Small intestine (tissue), 7 donors: ENCODE data around the gene AP2B1. TPM values are rescaled to one million over a fixed set of nuclear protein-coding genes. Genes with fewer than 3 reads are reported as not detected.

Experiments
- DNase-seq, 2 donors: peaks; one replicate each; pipeline versions ENCODE4 v3.0.0 to v3.0.0-alpha.2; 2013
- FAIRE-seq: peaks from 2 replicates; lab custom pipeline; 2012; peaks lifted over from hg19 to GRCh38; lab: Jason Lieb, UNC
- H3K27ac ChIP-seq, 3 donors: one replicate each; pipeline ENCODE4 v1.5.1; 2013; ENCODE audit warnings: low read length in 2 of 3, mild to moderate bottlenecking in 2 of 3, control low read depth in 1 of 3, inconsistent platforms in 1 of 3, low read depth in 1 of 3, moderate library complexity in 1 of 3
- H3K27me3 ChIP-seq, 3 donors: one replicate each; pipeline ENCODE4 v1.6.1; 2013; ENCODE audit warnings: low read length in 3 of 3, inconsistent platforms in 1 of 3; ENCODE audit not compliant: control insufficient read depth in 3 of 3, insufficient read depth in 3 of 3
- H3K36me3 ChIP-seq, 3 donors: one replicate each; pipeline ENCODE4 v1.6.1; 2013; ENCODE audit warnings: low read length in 3 of 3, inconsistent platforms in 1 of 3, low read depth in 1 of 3, mild to moderate bottlenecking in 1 of 3, moderate library complexity in 1 of 3; ENCODE audit not compliant: control insufficient read depth in 3 of 3, insufficient read depth in 2 of 3
- H3K4me1 ChIP-seq, 3 donors: one replicate each; pipeline ENCODE4 v1.6.1; 2013; ENCODE audit warnings: low read length in 2 of 3, inconsistent platforms in 1 of 3, low read depth in 1 of 3, mild to moderate bottlenecking in 1 of 3, moderate library complexity in 1 of 3; ENCODE audit not compliant: control insufficient read depth in 3 of 3, insufficient read depth in 2 of 3
- H3K4me3 ChIP-seq, 3 donors: one replicate each; pipeline ENCODE4 v1.5.1; 2013; ENCODE audit warnings: low read length in 3 of 3, control low read depth in 1 of 3, inconsistent platforms in 1 of 3, low read depth in 1 of 3, mild to moderate bottlenecking in 1 of 3, moderate library complexity in 1 of 3
- H3K9me3 ChIP-seq, 2 donors: one replicate each; pipeline ENCODE4 v1.6.1; 2013; ENCODE audit warnings: low read depth in 1 of 2, low read length in 1 of 2; ENCODE audit not compliant: control insufficient read depth in 2 of 2, insufficient read depth in 1 of 2
- WGBS, 3 donors: extraction: QIAGEN DNeasy Blood & Tissue Kit; methylation state at CpG; one replicate each; pipeline ENCODE4 v1.1.7; 2013; 5-methylcytosine and 5-hydroxymethylcytosine counted together
- polyA plus RNA-seq, 4 donors: library from polyadenylated mRNA; stranded (reverse) in 3 of 4; unstranded in 1 of 4; fragments of 200-250 nt in 3 of 4; fragments of 120-200 nt in 1 of 4; gene quantifications; one replicate each; pipeline versions ENCODE4 v1.2.1 to v1.2.3, GENCODE V29; 2013
- donor health status: healthy with polysubstance abuse.
- donor health status: control.
- donor health status: control.
- donor health status: Bipolar disorder and iron deficiency.
- donor health status: healthy.

Gene AP2B1
- polyA plus RNA-seq, 4 donors, result 28.9 to 82.2 (median 45.4) TPM

GRCh38 chr17:35651467-35651866 is 64.3 kb downstream of the AP2B1 start:
- WGBS, 3 donors, result 69 to 85% (median 83%) methylated on average over 1 of the region's 1 CpG
- no peak for FAIRE-seq
- no peak overlapping the region for H3K27ac ChIP-seq
- peaks cover 0 to 15% (median 0%) of the 10 kb centered on the region in 3 donors for H3K36me3 ChIP-seq
- DNase-seq, result no peak
- H3K9me3 ChIP-seq, result no peaks in the 10 kb centered on the region
- H3K4me3 ChIP-seq, result no peak overlapping the region
- no peaks in the 10 kb centered on the region for H3K27me3 ChIP-seq
- no peaks in the 10 kb centered on the region for H3K4me1 ChIP-seq

DNA sequence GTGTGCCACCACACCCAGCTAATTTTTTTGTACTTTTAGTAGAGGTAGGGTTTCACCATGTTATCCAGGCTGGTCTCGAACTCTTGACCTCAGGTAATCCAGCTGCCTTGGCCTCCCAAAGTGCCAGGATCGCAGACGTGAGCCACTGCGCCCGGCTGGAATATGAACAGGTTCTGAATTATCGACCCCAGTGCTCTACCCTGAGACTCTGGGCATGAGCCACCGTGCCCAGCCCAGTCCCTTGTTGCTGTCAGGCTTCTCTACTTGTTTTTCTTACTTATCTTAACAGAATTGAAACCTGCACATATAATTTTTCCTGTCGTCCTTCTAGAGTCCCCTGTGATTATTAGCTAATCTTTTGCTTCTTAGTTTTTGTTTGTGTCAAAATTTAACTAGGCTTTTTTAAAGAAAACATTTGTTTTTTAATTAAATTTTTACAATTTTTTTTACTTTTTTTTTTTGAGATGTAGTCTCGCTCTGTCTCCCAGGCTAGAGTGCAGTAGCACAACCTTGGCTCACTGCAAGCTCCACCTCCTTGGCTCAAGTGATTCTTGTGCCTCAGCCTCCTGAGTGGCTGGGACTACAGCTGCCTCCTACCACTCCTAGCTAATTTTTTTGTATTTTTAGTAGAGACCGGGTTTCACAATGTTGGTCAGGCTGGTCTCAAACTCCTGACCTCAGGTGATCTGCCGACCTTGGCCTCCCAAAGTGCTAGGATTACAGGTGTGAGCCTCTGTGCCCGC is 66.7 kb downstream of the AP2B1 start:
- WGBS, 3 donors, result 78 to 89% (median 87%) methylated on average over 12 of the region's 12 CpGs
- Histone ChIP-seq H3K27me3 (no peaks in the 10 kb centered on the region), H3K27ac (no peak overlapping the region), H3K36me3 (peaks cover 0 to 13% (median 5%) of the 10 kb centered on the region in 3 donors), H3K9me3 (no peaks in the 10 kb centered on the region), H3K4me3 (no peak overlapping the region), H3K4me1 (no peaks in the 10 kb centered on the region)
- DNase-seq (no peak), FAIRE-seq (no peak)

GRCh38 chr17:35655303-35655702 is 68.2 kb downstream of the AP2B1 start:
- Histone ChIP-seq H3K27ac (no peak overlapping the region), H3K27me3 (no peaks in the 10 kb centered on the region), H3K4me3 (no peak overlapping the region), H3K4me1 (no peaks in the 10 kb centered on the region), H3K9me3 (no peaks in the 10 kb centered on the region), H3K36me3 (peaks cover 3 to 12% (median 5%) of the 10 kb centered on the region in 3 donors)
- WGBS, 3 donors, result 53 to 93% (median 71%) methylated on average over 1 of the region's 1 CpG
- no peak for FAIRE-seq
- DNase-seq, result no peak

DNA sequence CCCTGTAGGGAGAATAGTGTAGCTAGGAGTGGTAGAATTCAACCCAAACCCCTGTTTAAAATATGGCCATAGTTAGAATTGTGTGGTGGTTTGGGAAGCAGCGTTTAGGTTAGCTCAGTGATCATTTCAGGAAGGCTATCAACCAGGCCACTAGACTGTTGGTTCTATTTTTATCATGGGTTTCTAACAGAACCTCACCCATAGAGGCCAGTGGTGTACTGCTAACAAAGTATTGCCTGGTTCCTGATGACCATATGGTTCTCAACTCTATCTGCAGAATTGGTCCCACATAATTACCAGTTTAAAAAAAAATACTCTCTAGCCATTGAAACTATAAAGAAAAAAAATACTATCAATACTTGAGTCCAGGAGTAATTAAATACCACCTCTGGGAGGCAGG is 73.8 kb downstream of the AP2B1 start:
- H3K36me3 ChIP-seq, result peaks cover 3 to 8% (median 5%) of the 10 kb centered on the region in 3 donors

DNA sequence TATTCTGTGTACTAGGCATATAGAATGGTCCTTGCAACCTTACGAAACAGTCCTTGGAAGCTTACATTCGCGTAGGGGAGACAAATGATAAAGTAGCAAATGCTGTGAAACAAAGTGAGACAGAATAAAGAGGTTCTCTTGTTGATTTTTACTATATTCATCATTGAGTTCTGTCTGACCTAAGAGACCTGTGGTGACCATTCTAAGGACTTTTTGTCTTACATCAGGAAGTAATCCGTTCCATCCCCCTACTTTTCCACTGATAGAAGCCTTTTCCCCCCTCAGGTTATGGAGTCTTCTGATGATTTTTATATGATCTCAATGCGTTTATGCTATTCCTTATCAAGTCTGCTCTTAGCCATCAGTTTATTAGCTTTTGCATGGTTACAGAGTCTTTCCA is 77.6 kb downstream of the AP2B1 start:
- FAIRE-seq (no peak), DNase-seq (no peak)
- Histone ChIP-seq H3K27me3 (no peaks in the 10 kb centered on the region), H3K27ac (no peak overlapping the region), H3K4me3 (no peak overlapping the region), H3K9me3 (no peaks in the 10 kb centered on the region), H3K4me1 (peaks cover 0 to 14% (median 3%) of the 10 kb centered on the region in 3 donors), H3K36me3 (peaks cover 0 to 3% (median 0%) of the 10 kb centered on the region in 3 donors)
- 81 to 93% (median 92%) methylated on average over 5 of the region's 5 CpGs for WGBS, 3 donors

More for the DNA sequence above, 73.8 kb downstream of the AP2B1 start:
- 90 to 96% (median 93%) methylated on average over 1 of the region's 1 CpG for WGBS, 3 donors
- Histone ChIP-seq H3K27ac (no peak overlapping the region), H3K9me3 (no peaks in the 10 kb centered on the region), H3K4me3 (no peak overlapping the region), H3K27me3 (no peaks in the 10 kb centered on the region), H3K4me1 (peaks cover 0 to under 1% (median under 1%) of the 10 kb centered on the region in 3 donors)
- FAIRE-seq, result no peak
- no peak for DNase-seq

- FAIRE-seq, result no peak
- DNase-seq, result peak in 1 of 2 donors; percentile 16
- Histone ChIP-seq H3K36me3 (peaks cover under 1 to 3% (median 2%) of the 10 kb centered on the region in 3 donors), H3K4me3 (no peak overlapping the region), H3K27ac (peak overlapping the region in 1 of 3 donors; percentile 9), H3K4me1 (peaks cover 0 to 14% (median 3%) of the 10 kb centered on the region in 3 donors), H3K27me3 (no peaks in the 10 kb centered on the region), H3K9me3 (no peaks in the 10 kb centered on the region)
- WGBS, 3 donors, result 79 to 92% (median 83%) methylated on average over 2 of the region's 2 CpGs
Measured at GRCh38 chr17:35665662-35666061, 78.5 kb downstream of the AP2B1 start.

DNA sequence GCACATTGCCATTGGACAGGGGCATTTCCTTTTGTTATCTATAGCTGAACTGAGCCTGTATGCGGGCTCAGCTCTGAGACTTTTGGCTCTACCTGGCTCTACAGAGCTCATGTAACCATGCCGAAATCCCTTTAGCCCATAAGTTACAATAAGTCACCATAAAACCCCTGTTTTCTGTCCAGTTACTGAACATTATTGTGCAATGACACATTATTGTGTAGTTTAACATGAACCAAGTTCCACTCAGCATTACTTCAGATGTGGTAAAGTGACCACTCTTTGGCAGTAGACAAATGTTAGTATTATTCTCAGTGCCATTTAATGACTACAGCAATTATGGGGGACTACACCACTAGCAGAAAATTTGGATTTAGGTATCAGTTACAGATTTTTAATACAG is 78.9 kb downstream of the AP2B1 start:
- no peak for DNase-seq
- FAIRE-seq, result no peak
- WGBS, 3 donors, result 48 to 50% (median 50%) methylated on average over 2 of the region's 2 CpGs
- Histone ChIP-seq H3K36me3 (peaks cover 2 to 4% (median 2%) of the 10 kb centered on the region in 3 donors), H3K27me3 (no peaks in the 10 kb centered on the region), H3K4me3 (no peak overlapping the region), H3K27ac (peak overlapping the region in 1 of 3 donors; percentile 9), H3K9me3 (no peaks in the 10 kb centered on the region), H3K4me1 (peaks cover 0 to 14% (median 3%) of the 10 kb centered on the region in 3 donors)

DNA sequence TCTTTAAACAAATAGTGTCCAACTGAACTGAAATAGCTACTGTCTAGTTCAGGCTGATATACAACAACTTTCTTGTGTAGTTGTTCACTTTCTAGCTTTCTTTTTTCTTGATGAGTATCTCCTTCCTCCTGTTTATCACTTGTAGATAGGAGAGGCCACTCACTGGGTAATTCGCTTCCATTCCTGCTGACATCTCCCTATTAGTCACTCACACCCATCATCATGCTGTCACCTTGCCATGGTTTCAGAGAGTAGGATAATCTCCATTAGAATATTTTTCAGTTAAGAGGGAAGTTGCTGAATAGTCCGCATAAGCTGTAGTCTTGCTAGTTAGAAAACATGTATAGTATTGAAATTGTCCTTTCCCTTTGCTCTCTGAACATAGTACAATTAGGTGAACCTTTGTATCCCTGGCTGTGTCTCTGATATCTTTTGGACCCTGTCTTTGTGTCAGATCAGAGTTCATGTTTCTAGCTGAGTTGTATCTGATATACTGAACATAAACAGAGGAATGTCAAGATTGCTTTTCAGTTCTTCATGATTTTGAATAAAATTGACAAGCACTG is 79.9 kb downstream of the AP2B1 start:
- no peaks in the 10 kb centered on the region for H3K27me3 ChIP-seq
- H3K9me3 ChIP-seq, result no peaks in the 10 kb centered on the region
- no peak for FAIRE-seq
- WGBS, 3 donors, result 27 to 70% (median 45%) methylated on average over 2 of the region's 2 CpGs
- peaks cover 0 to 14% (median 3%) of the 10 kb centered on the region in 3 donors for H3K4me1 ChIP-seq
- peak overlapping the region in 1 of 3 donors; percentile 29 for H3K27ac ChIP-seq
- H3K36me3 ChIP-seq, result peaks cover 2 to 5% (median 4%) of the 10 kb centered on the region in 3 donors
- peak; percentile 72 to 83 for DNase-seq
- no peak overlapping the region for H3K4me3 ChIP-seq
